ENCODE results near the gene SEPTIN12. TPM values are rescaled to one million over a fixed set of nuclear protein-coding genes. Genes with fewer than 3 reads are reported as not detected.

SEPTIN12 gene
- total RNA-seq, 4 donors from 2014 or later: not detected

GRCh38 chr16:4825196-4825595 is 37.1 kb upstream of the SEPTIN12 start:
- H3K4me1 ChIP-seq: peaks cover 0 to 13% (median 0%) of the 10 kb centered on the region in 3 donors
- no peak overlapping the region for H3K4me3 ChIP-seq
- no peak for TF ChIP-seq POLR2AphosphoS5 (IDR thresholded peaks at IDR 0.05)
- no peak for TF ChIP-seq EP300 (IDR thresholded peaks at IDR 0.05)
- no peak overlapping the region for H3K27ac ChIP-seq
- H3K36me3 ChIP-seq: peaks cover 0 to 100% of the 10 kb centered on the region in 2 donors
- 57 to 93% methylated on average over 3 to 8 of the region's 8 CpGs for WGBS, 2 donors (ENCODE audit: low coverage in 1 of 2)
- H3K27me3 ChIP-seq: no peaks in the 10 kb centered on the region
- no peaks in the 10 kb centered on the region for H3K9me3 ChIP-seq
- ATAC-seq: no peak

- Histone ChIP-seq H3K4me3 (no peak overlapping the region), H3K36me3 (peaks cover 0 to 100% of the 10 kb centered on the region in 2 donors), H3K4me1 (peaks cover 0 to 3% (median 0%) of the 10 kb centered on the region in 3 donors), H3K27me3 (no peaks in the 10 kb centered on the region), H3K27ac (no peak overlapping the region), H3K9me3 (no peaks in the 10 kb centered on the region)
- TF ChIP-seq CTCF (IDR thresholded peaks at IDR 0.05): no peak
- TF ChIP-seq EP300 (IDR thresholded peaks at IDR 0.05): no peak
- TF ChIP-seq POLR2AphosphoS5 (IDR thresholded peaks at IDR 0.05): no peak
- TF ChIP-seq POLR2A (IDR thresholded peaks at IDR 0.05): no peak
- 86 to 89% methylated on average over 3 to 5 of the region's 6 CpGs for WGBS, 2 donors (ENCODE audit: low coverage in 1 of 2)
- no peak for ATAC-seq
Observed at GRCh38 chr16:4820652-4821051, 32.5 kb upstream of the SEPTIN12 start.

DNA sequence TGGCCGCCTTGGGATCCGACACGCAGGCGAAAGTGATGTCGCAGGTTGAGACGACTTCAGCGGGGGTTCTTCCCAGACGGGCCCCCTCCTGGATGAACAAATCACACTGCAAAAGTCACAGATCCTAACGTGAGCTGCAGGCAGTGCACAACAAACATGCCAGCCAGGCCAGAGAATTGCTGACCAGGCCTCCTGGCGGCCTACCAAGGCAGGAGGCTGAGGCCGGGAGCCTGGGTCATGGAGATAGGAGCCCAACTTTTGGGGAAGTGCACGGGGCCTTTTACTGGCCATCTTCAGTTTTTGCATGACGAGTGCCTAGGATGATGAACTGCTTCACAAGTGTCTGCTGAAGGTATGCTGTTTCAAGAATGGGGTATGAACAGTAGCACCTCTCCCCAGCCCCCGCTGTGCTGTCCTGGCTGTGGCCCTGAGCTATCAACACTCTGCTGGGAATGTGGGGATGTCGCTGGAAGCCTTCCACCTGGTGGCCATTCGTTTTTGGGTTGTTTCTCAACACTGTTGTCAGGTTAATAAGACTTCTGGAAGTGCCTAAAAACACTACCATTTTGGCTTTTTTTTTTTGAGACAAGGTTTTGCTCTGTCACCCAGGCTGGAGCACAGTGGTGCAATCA is 26.5 kb upstream of the SEPTIN12 start:
- H3K4me3 ChIP-seq: no peak overlapping the region
- H3K27ac ChIP-seq: peak overlapping the region; percentile 75 to 89 (median 84)
- peaks cover 0 to 99% of the 10 kb centered on the region in 2 donors for H3K36me3 ChIP-seq
- WGBS, 2 donors (ENCODE audit: low coverage in 1 of 2): 48 to 51% methylated on average over 3 to 4 of the region's 16 CpGs
- no peaks in the 10 kb centered on the region for H3K27me3 ChIP-seq
- H3K4me1 ChIP-seq: peaks cover 6 to 38% (median 9%) of the 10 kb centered on the region in 3 donors
- TF ChIP-seq EP300 (IDR thresholded peaks at IDR 0.05) (no peak), CTCF (IDR thresholded peaks at IDR 0.05) (peak in 2 of 4 experiments; percentile 7 to 31)
- H3K9me3 ChIP-seq: no peaks in the 10 kb centered on the region
- peak; percentile 51 for ATAC-seq

DNA sequence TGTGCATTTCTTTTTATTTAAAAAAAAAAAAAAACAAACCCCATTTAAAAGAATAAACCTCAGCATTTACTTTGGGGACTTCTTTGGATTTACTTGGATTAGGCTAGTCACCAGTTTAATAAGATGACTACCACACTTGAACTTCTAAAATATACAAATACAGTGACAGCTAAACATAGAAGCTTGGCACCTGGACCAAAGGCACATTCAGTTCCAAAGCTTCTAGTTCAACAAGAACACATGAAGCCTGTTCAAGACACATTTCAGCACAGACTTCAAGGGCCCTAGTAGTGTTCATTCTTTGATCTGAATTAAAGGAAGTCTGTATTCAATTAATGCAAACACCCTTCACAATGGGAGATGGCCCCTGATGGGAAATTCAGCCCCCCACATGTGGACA is 25.9 kb upstream of the SEPTIN12 start:
- no peak overlapping the region for H3K4me3 ChIP-seq
- TF ChIP-seq CTCF (IDR thresholded peaks at IDR 0.05): no peak
- no peak for TF ChIP-seq EP300 (IDR thresholded peaks at IDR 0.05)
- no peak for TF ChIP-seq POLR2A (IDR thresholded peaks at IDR 0.05)
- TF ChIP-seq POLR2AphosphoS5 (IDR thresholded peaks at IDR 0.05): peak; percentile 95
- peak overlapping the region; percentile 78 to 89 (median 84) for H3K27ac ChIP-seq
- no peaks in the 10 kb centered on the region for H3K9me3 ChIP-seq
- peak; percentile 85 for ATAC-seq
- peaks cover 6 to 38% (median 9%) of the 10 kb centered on the region in 3 donors for H3K4me1 ChIP-seq
- peaks cover 0 to 99% of the 10 kb centered on the region in 2 donors for H3K36me3 ChIP-seq
- no peaks in the 10 kb centered on the region for H3K27me3 ChIP-seq

GRCh38 chr16:4813251-4814003 is 25.3 kb upstream of the SEPTIN12 start:
- TF ChIP-seq EP300 (IDR thresholded peaks at IDR 0.05) (no peak), POLR2A (IDR thresholded peaks at IDR 0.05) (no peak), CTCF (IDR thresholded peaks at IDR 0.05) (no peak), POLR2AphosphoS5 (IDR thresholded peaks at IDR 0.05) (no peak)
- H3K27ac ChIP-seq: peak overlapping the region; percentile 78 to 92 (median 86)
- ATAC-seq: no peak

More at GRCh38 chr16:4813251-4814003, 25.3 kb upstream of the SEPTIN12 start:
- Histone ChIP-seq H3K36me3 (peaks cover 0 to 99% of the 10 kb centered on the region in 2 donors), H3K4me1 (peaks cover 6 to 38% (median 9%) of the 10 kb centered on the region in 3 donors), H3K27me3 (no peaks in the 10 kb centered on the region), H3K4me3 (no peak overlapping the region), H3K9me3 (no peaks in the 10 kb centered on the region)
- WGBS, 2 donors (ENCODE audit: low coverage in 1 of 2): 86 to 95% methylated on average over 2 to 3 of the region's 16 CpGs
